Activated CD4-positive, alpha-beta memory T cell treated with anti-CD3 and anti-CD28 coated beads for 36 hours (primary cell): ENCODE data around the gene JARID2. TPM values are rescaled to one million over a fixed set of nuclear protein-coding genes. Genes with fewer than 3 reads are reported as not detected.
"Not testable (repeated sequence)": the region's sequence is repeated elsewhere in the genome, so short reads cannot be mapped to it uniquely, and the experiment has no call there.

ENCODE experiments used
- CTCF ChIA-PET: fragments of 350-600 bp; sonication (Branson Sonifier 250); formaldehyde crosslinking; loops from one replicate; lab custom pipeline; 2021; ENCODE audit warnings: antibody characterized with exemption, inconsistent platforms; lab: Charles Lee
- POLR2A ChIA-PET: fragments of 350-600 bp; sonication (Branson Sonifier 250); formaldehyde crosslinking; loops from one replicate; lab custom pipeline; 2021; ENCODE audit warnings: antibody characterized with exemption; lab: Charles Lee
- DNase-seq: peaks from one replicate; pipeline ENCODE4 v3.0.0-alpha.2; 2020
- H3K27ac Mint-ChIP-seq: one replicate; pipeline ENCODE4 v1.8.0; 2021; ENCODE audit warnings: mixed read lengths
- H3K27me3 Mint-ChIP-seq: one replicate; pipeline ENCODE4 v1.8.0; 2021; ENCODE audit warnings: mixed read lengths
- H3K36me3 Mint-ChIP-seq: one replicate; pipeline ENCODE4 v1.8.0; 2021; ENCODE audit warnings: mixed read lengths
- H3K4me1 Mint-ChIP-seq: one replicate; pipeline ENCODE4 v1.8.0; 2021; ENCODE audit warnings: low read depth, mixed read lengths
- H3K4me3 Mint-ChIP-seq: one replicate; pipeline ENCODE4 v1.8.0; 2021; ENCODE audit warnings: mild to moderate bottlenecking, mixed read lengths
- H3K9me3 Mint-ChIP-seq: one replicate; pipeline ENCODE4 v1.8.0; 2021; ENCODE audit warnings: mixed read lengths
- intact Hi-C: fragments of 100-400 bp; cut with micrococcal nuclease; formaldehyde crosslinking; loops from one replicate; pipeline ENCODE4 v1.15.1; 2023
- total RNA-seq, 2 experiments: library from RNA; stranded (reverse); gene quantifications; one replicate each; pipeline ENCODE4 v1.2.3, GENCODE V29; 2021

JARID2 gene
- total RNA-seq, 2 experiments from 2014 or later = 41.4 to 44.0 TPM

- Mint-ChIP-seq H3K4me3 (no peak overlapping the region), H3K4me1 (peaks cover 57% of the 10 kb centered on the region), H3K27me3 (no peaks in the 10 kb centered on the region), H3K36me3 (peaks cover 14% of the 10 kb centered on the region), H3K27ac (no peak overlapping the region), H3K9me3 (no peaks in the 10 kb centered on the region)
- intact Hi-C loops = no loop called here
- DNase-seq = no peak
- ChIA-PET CTCF (no interaction called here), POLR2A (no interaction called here)
Observed at GRCh38 chr6:15284743-15285142, 38.9 kb downstream of the JARID2 start.

- CTCF ChIA-PET = no interaction called here
- POLR2A ChIA-PET = no interaction called here
- Mint-ChIP-seq H3K36me3 (peaks cover 17% of the 10 kb centered on the region), H3K4me3 (no peak overlapping the region), H3K4me1 (peaks cover 56% of the 10 kb centered on the region), H3K9me3 (no peaks in the 10 kb centered on the region), H3K27me3 (no peaks in the 10 kb centered on the region), H3K27ac (no peak overlapping the region)
- DNase-seq = no peak
- intact Hi-C loops = no loop called here
Observed at GRCh38 chr6:15285682-15286294, 39.9 kb downstream of the JARID2 start.

GRCh38 chr6:15287670-15288375 lies 42.0 kb downstream of the JARID2 start:
- intact Hi-C loops = no loop called here
- Mint-ChIP-seq H3K27ac (no peak overlapping the region), H3K36me3 (peaks cover 23% of the 10 kb centered on the region)

GRCh38 chr6:15288856-15289255 lies 43.0 kb downstream of the JARID2 start:
- Mint-ChIP-seq H3K27ac (no peak overlapping the region), H3K4me1 (peaks cover 60% of the 10 kb centered on the region), H3K27me3 (no peaks in the 10 kb centered on the region), H3K9me3 (no peaks in the 10 kb centered on the region), H3K4me3 (no peak overlapping the region), H3K36me3 (peaks cover 26% of the 10 kb centered on the region)
- DNase-seq = no peak
- ChIA-PET POLR2A (no interaction called here), CTCF (interaction anchor here (0.6 kb wide), 1 partner anchor 732 kb away, joined by 3 read pairs; no protein-coding TSS in a partner anchor)
- intact Hi-C loops = no loop called here

More at GRCh38 chr6:15287670-15288375, 42.0 kb downstream of the JARID2 start:
- H3K4me3 Mint-ChIP-seq = no peak overlapping the region
- H3K4me1 Mint-ChIP-seq = peaks cover 51% of the 10 kb centered on the region
- CTCF ChIA-PET = no interaction called here
- POLR2A ChIA-PET = no interaction called here
- DNase-seq = no peak
- no peaks in the 10 kb centered on the region for H3K9me3 Mint-ChIP-seq
- no peaks in the 10 kb centered on the region for H3K27me3 Mint-ChIP-seq

GRCh38 chr6:15289456-15289855 lies 43.6 kb downstream of the JARID2 start:
- DNase-seq, CTCF ChIA-PET, H3K9me3 Mint-ChIP-seq, H3K27ac Mint-ChIP-seq, H3K27me3 Mint-ChIP-seq, intact Hi-C loops, H3K4me3 Mint-ChIP-seq: not testable (repeated sequence)
- H3K36me3 Mint-ChIP-seq = peaks cover 27% of the 10 kb centered on the region
- H3K4me1 Mint-ChIP-seq = peaks cover 62% of the 10 kb centered on the region
- POLR2A ChIA-PET = interaction anchor here (0.6 kb wide), 1 partner anchor 150 kb away, joined by 7 read pairs; no protein-coding TSS in a partner anchor

GRCh38 chr6:15290067-15290680 lies 44.3 kb downstream of the JARID2 start:
- CTCF ChIA-PET = interaction anchor here (0.6 kb wide), 1 partner anchor 567 kb away, joined by 5 read pairs; no protein-coding TSS in a partner anchor
- no peak for DNase-seq
- Mint-ChIP-seq H3K4me1 (peaks cover 66% of the 10 kb centered on the region), H3K27ac (no peak overlapping the region), H3K27me3 (no peaks in the 10 kb centered on the region), H3K9me3 (no peaks in the 10 kb centered on the region), H3K36me3 (peaks cover 29% of the 10 kb centered on the region), H3K4me3 (no peak overlapping the region)
- POLR2A ChIA-PET = interaction anchor here (0.6 kb wide), 1 partner anchor 149 kb away, joined by 7 read pairs; no protein-coding TSS in a partner anchor
- intact Hi-C loops = no loop called here

- intact Hi-C loops = no loop called here
Observed at GRCh38 chr6:15290962-15291704, 45.3 kb downstream of the JARID2 start.

GRCh38 chr6:15292721-15293302 lies 46.9 kb downstream of the JARID2 start:
- Mint-ChIP-seq H3K9me3 (no peaks in the 10 kb centered on the region), H3K4me3 (no peak overlapping the region)

More at GRCh38 chr6:15290962-15291704, 45.3 kb downstream of the JARID2 start:
- ChIA-PET CTCF (no interaction called here), POLR2A (no interaction called here)
- H3K4me3 Mint-ChIP-seq = no peak overlapping the region
- no peaks in the 10 kb centered on the region for H3K27me3 Mint-ChIP-seq
- no peak for DNase-seq
- peak overlapping the region; percentile 28 for H3K27ac Mint-ChIP-seq
- peaks cover 29% of the 10 kb centered on the region for H3K36me3 Mint-ChIP-seq
- peaks cover 70% of the 10 kb centered on the region for H3K4me1 Mint-ChIP-seq
- no peaks in the 10 kb centered on the region for H3K9me3 Mint-ChIP-seq

GRCh38 chr6:15293674-15294073 lies 47.8 kb downstream of the JARID2 start:
- H3K36me3 Mint-ChIP-seq = peaks cover 24% of the 10 kb centered on the region
- ChIA-PET POLR2A (no interaction called here), CTCF (no interaction called here)
- H3K9me3 Mint-ChIP-seq = no peaks in the 10 kb centered on the region
- no peak overlapping the region for H3K27ac Mint-ChIP-seq
- intact Hi-C loops = no loop called here
- no peak overlapping the region for H3K4me3 Mint-ChIP-seq
- peaks cover 76% of the 10 kb centered on the region for H3K4me1 Mint-ChIP-seq
- DNase-seq = no peak
- no peaks in the 10 kb centered on the region for H3K27me3 Mint-ChIP-seq

More at GRCh38 chr6:15292721-15293302, 46.9 kb downstream of the JARID2 start:
- H3K36me3 Mint-ChIP-seq = peaks cover 27% of the 10 kb centered on the region
- no peak overlapping the region for H3K27ac Mint-ChIP-seq
- DNase-seq = no peak
- H3K4me1 Mint-ChIP-seq = peaks cover 78% of the 10 kb centered on the region
- ChIA-PET POLR2A (interaction anchor here (1.2 kb wide), 1 partner anchor 40 kb away, joined by 3 read pairs; no protein-coding TSS in a partner anchor), CTCF (interaction anchor here (1.6 kb wide), 1 partner anchor 12 kb away, joined by 3 read pairs; no protein-coding TSS in a partner anchor)
- intact Hi-C loops = no loop called here
- H3K27me3 Mint-ChIP-seq = no peaks in the 10 kb centered on the region

- H3K36me3 Mint-ChIP-seq = peaks cover 26% of the 10 kb centered on the region
- H3K4me3 Mint-ChIP-seq = no peak overlapping the region
- POLR2A ChIA-PET = no interaction called here
- H3K27ac Mint-ChIP-seq = no peak overlapping the region
- no peaks in the 10 kb centered on the region for H3K9me3 Mint-ChIP-seq
- H3K4me1 Mint-ChIP-seq = peaks cover 80% of the 10 kb centered on the region
- no peaks in the 10 kb centered on the region for H3K27me3 Mint-ChIP-seq
- DNase-seq = no peak
- intact Hi-C loops = no loop called here
- CTCF ChIA-PET = no interaction called here
Observed at GRCh38 chr6:15294504-15294903, 48.6 kb downstream of the JARID2 start.

GRCh38 chr6:15296249-15296648 lies 50.4 kb downstream of the JARID2 start:
- POLR2A ChIA-PET = no interaction called here

More at GRCh38 chr6:15296249-15296648, 50.4 kb downstream of the JARID2 start:
- Mint-ChIP-seq H3K27ac (peak overlapping the region; percentile 59), H3K4me1 (peaks cover 83% of the 10 kb centered on the region), H3K4me3 (peak overlapping the region; percentile 16), H3K9me3 (no peaks in the 10 kb centered on the region), H3K27me3 (no peaks in the 10 kb centered on the region), H3K36me3 (peaks cover 19% of the 10 kb centered on the region)
- intact Hi-C loops = no loop called here
- CTCF ChIA-PET = interaction anchor here (1.0 to 1.2 kb wide), 2 partner anchors 44 to 145 kb away, joined by 3 read pairs; no protein-coding TSS in a partner anchor
- DNase-seq = no peak
